ENCODE measurements around the gene EPHX1.
"Not testable (repeated sequence)": the region's sequence is repeated elsewhere in the genome, so short reads cannot be mapped to it uniquely, and the experiment has no call there.

EPHX1 gene

GRCh38 chr1:225808136-225808535 is 1.8 kb upstream of the EPHX1 start:
- no peak for DNase-seq (ENCODE audit: low read depth)
- TF ChIP-seq MAX (IDR thresholded peaks at IDR 0.05; ENCODE audit: low read depth, low read length) (no peak), POLR2A (IDR thresholded peaks at IDR 0.05; ENCODE audit: extremely low read depth, insufficient read length) (no peak), CTCF (IDR thresholded peaks at IDR 0.05; ENCODE audit: low read depth, low read length) (no peak)
- H3K4me3 ChIP-seq (ENCODE audit: low read depth, low read length): no peak overlapping the region

- not testable (repeated sequence) for DNase-seq (ENCODE audit: low read depth)
- H3K4me3 ChIP-seq (ENCODE audit: low read depth, low read length): peak overlapping the region; percentile 55
Observed at GRCh38 chr1:225810579-225811538, 935 bp downstream of the EPHX1 start.

- DNase-seq (ENCODE audit: low read depth): peak; percentile 38
- H3K4me3 ChIP-seq (ENCODE audit: low read depth, low read length): no peak overlapping the region
- no peak for TF ChIP-seq MAX (IDR thresholded peaks at IDR 0.05; ENCODE audit: low read depth, low read length)
- peak; percentile 40 for TF ChIP-seq CTCF (IDR thresholded peaks at IDR 0.05; ENCODE audit: low read depth, low read length)
Observed at GRCh38 chr1:225811622-225812487, 1.9 kb downstream of the EPHX1 start.

GRCh38 chr1:225812488-225813213 is 2.7 kb downstream of the EPHX1 start:
- TF ChIP-seq CTCF (IDR thresholded peaks at IDR 0.05; ENCODE audit: low read depth, low read length): no peak
- TF ChIP-seq POLR2A (IDR thresholded peaks at IDR 0.05; ENCODE audit: extremely low read depth, insufficient read length): no peak
- no peak for TF ChIP-seq MYC (IDR thresholded peaks at IDR 0.05; ENCODE audit: low read depth, low read length)
- TF ChIP-seq MAX (IDR thresholded peaks at IDR 0.05; ENCODE audit: low read depth, low read length): no peak
- H3K4me3 ChIP-seq (ENCODE audit: low read depth, low read length): no peak overlapping the region
- no peak for DNase-seq (ENCODE audit: low read depth)

GRCh38 chr1:225813214-225813964 is 3.5 kb downstream of the EPHX1 start:
- DNase-seq (ENCODE audit: low read depth): peak; percentile 95
- TF ChIP-seq MAX (IDR thresholded peaks at IDR 0.05; ENCODE audit: low read depth, low read length) (peak; percentile 20; the same call in 1 of the 2 replicates), POLR2A (IDR thresholded peaks at IDR 0.05; ENCODE audit: extremely low read depth, insufficient read length) (peak; percentile 57), MYC (IDR thresholded peaks at IDR 0.05; ENCODE audit: low read depth, low read length) (peak; percentile 50), CTCF (IDR thresholded peaks at IDR 0.05; ENCODE audit: low read depth, low read length) (no peak)

More at GRCh38 chr1:225813214-225813964, 3.5 kb downstream of the EPHX1 start:
- H3K4me3 ChIP-seq (ENCODE audit: low read depth, low read length): peak overlapping the region; percentile 42

Data from NB4 (cell line).